Transverse colon (tissue), 4 donors: Measurements from ENCODE around the gene SNED1. TPM values are rescaled to one million over a fixed set of nuclear protein-coding genes. Genes with fewer than 3 reads are reported as not detected.

Source experiments
- DNase-seq: peaks from one replicate; pipeline ENCODE4 v3.0.0-alpha.2; 2019
- H3K27ac ChIP-seq, 4 donors: fragments of 200-600 bp; sonication (generic); 2 replicates each; pipeline ENCODE4 v1.5.1; 2016 to 2018; ENCODE audit warnings: inconsistent platforms in 4 of 4
- H3K27me3 ChIP-seq: fragments of 200-600 bp; sonication (generic); 2 replicates; pipeline ENCODE4 v1.5.1; 2017; ENCODE audit warnings: inconsistent platforms
- H3K36me3 ChIP-seq, 4 donors: fragments of 200-600 bp; sonication (generic); 2 replicates each; pipeline ENCODE4 v1.5.1; 2017 to 2019; ENCODE audit warnings: inconsistent platforms in 4 of 4
- H3K4me1 ChIP-seq, 4 donors: fragments of 200-600 bp; sonication (generic); 2 replicates each; pipeline ENCODE4 v1.5.1; 2017 to 2020; ENCODE audit warnings: inconsistent platforms in 4 of 4
- H3K4me3 ChIP-seq, 4 donors: fragments of 200-600 bp; sonication (generic); 1 replicate in 1 of 4; 2 replicates in 3 of 4; pipeline versions ENCODE4 v1.5.1 to v1.6.1; 2017 to 2019; ENCODE audit warnings: inconsistent platforms in 4 of 4
- H3K9me3 ChIP-seq, 2 donors: fragments of 200-600 bp; sonication (generic); 2 replicates each; pipeline ENCODE4 v1.5.1; 2017 to 2019; ENCODE audit warnings: inconsistent platforms in 2 of 2
- CTCF ChIP-seq, 5 experiments: fragments of 200-600 bp in 3 of 5; fragments of 450-650 bp in 2 of 5; sonication (generic) in 3 of 5; IDR thresholded peaks; 1 replicate in 2 of 5; 2 replicates in 3 of 5; pipeline ENCODE4 v1.5.1; 2016 to 2017; ENCODE audit warnings: antibody characterized with exemption in 5 of 5, inconsistent platforms in 3 of 5, mild to moderate bottlenecking in 2 of 5, moderate library complexity in 1 of 5
- EP300 ChIP-seq: sonication (generic); formaldehyde crosslinking; IDR thresholded peaks from one replicate; pipeline ENCODE4 v1.6.1; 2017; ENCODE audit warnings: antibody characterized with exemption, low read depth
- POLR2A ChIP-seq: fragments of 450-650 bp; IDR thresholded peaks from one replicate; pipeline ENCODE4 v1.6.1; 2016; ENCODE audit warnings: antibody characterized with exemption, mild to moderate bottlenecking, moderate library complexity
- POLR2AphosphoS5 ChIP-seq, 3 donors: sonication (generic); formaldehyde crosslinking; IDR thresholded peaks; one replicate each; pipeline ENCODE4 v1.6.1; 2016; ENCODE audit warnings: antibody characterized with exemption in 3 of 3
- WGBS, 2 donors: methylation state at CpG; one replicate each; pipeline ENCODE4 v1.1.5; 2018; ENCODE audit warnings: low coverage in 1 of 2; 5-methylcytosine and 5-hydroxymethylcytosine counted together
- in situ Hi-C, 4 donors: fragments of 200-750 bp; cut with MboI; loops; one replicate each; pipeline versions ENCODE4 v1.15.0 to v1.15.1; 2017; ENCODE audit warnings: low sequenced_read_pairs in 3 of 4, low pct_ligation_motif_present in 1 of 4, low pct_unique_long_range_greater_than_20kb in 1 of 4
- intact Hi-C: fragments of 100-400 bp; cut with DNase I; formaldehyde crosslinking; loops from one replicate; pipeline ENCODE4 v1.15.1; 2023; ENCODE audit warnings: low total_unique reads
- total RNA-seq, 4 donors: library from RNA; depleted of rRNA; stranded (reverse); fragments of >200 nt; gene quantifications; one replicate each; pipeline ENCODE4 v1.1.0, GENCODE V29; 2016

Gene SNED1
- total RNA-seq, 4 donors from 2014 or later = 8.2 to 65.5 (median 30.0) TPM

- peaks cover 4 to 39% (median 11%) of the 10 kb centered on the region in 4 donors for H3K4me1 ChIP-seq
- 78 to 81% methylated on average over 4 to 24 of the region's 24 CpGs for WGBS, 2 donors
- peaks cover 7% of the 10 kb centered on the region for H3K27me3 ChIP-seq
- no peak for TF ChIP-seq EP300
- no peak for TF ChIP-seq CTCF (IDR thresholded peaks at IDR 0.05)
- no peak for TF ChIP-seq POLR2A
- no peak for TF ChIP-seq POLR2AphosphoS5 (IDR thresholded peaks at IDR 0.05)
- in situ Hi-C loops = no loop called here
- H3K27ac ChIP-seq = no peak overlapping the region
- H3K9me3 ChIP-seq = no peaks in the 10 kb centered on the region
- DNase-seq = no peak
- intact Hi-C loops = no loop called here
- no peaks in the 10 kb centered on the region for H3K36me3 ChIP-seq
- H3K4me3 ChIP-seq = no peak overlapping the region
Measured at GRCh38 chr2:240995041-240996021, 3.1 kb upstream of the SNED1 start.

GRCh38 chr2:240996161-240996833 lies 2.1 kb upstream of the SNED1 start:
- peak overlapping the region in 1 of 4 donors; percentile 45 for H3K27ac ChIP-seq
- H3K36me3 ChIP-seq = no peaks in the 10 kb centered on the region
- WGBS, 2 donors = 69% methylated on average over 19 of the region's 19 CpGs; no CpG with 5 or more reads in 1 of the 2 donors
- peaks cover 4 to 39% (median 11%) of the 10 kb centered on the region in 4 donors for H3K4me1 ChIP-seq
- no peaks in the 10 kb centered on the region for H3K9me3 ChIP-seq
- peaks cover 7% of the 10 kb centered on the region for H3K27me3 ChIP-seq
- no peak overlapping the region for H3K4me3 ChIP-seq
- no peak for DNase-seq
- no peak for TF ChIP-seq EP300
- no peak for TF ChIP-seq CTCF (IDR thresholded peaks at IDR 0.05)
- TF ChIP-seq POLR2AphosphoS5 (IDR thresholded peaks at IDR 0.05) = no peak
- TF ChIP-seq POLR2A = no peak
- intact Hi-C loops = no loop called here
- in situ Hi-C loops = no loop called here

- H3K4me3 ChIP-seq = no peak overlapping the region
- peak overlapping the region; percentile 45 to 83 (median 80) for H3K27ac ChIP-seq
- H3K27me3 ChIP-seq = peaks cover 7% of the 10 kb centered on the region
- no peaks in the 10 kb centered on the region for H3K9me3 ChIP-seq
- TF ChIP-seq EP300 (no peak), POLR2A (no peak), POLR2AphosphoS5 (IDR thresholded peaks at IDR 0.05) (no peak), CTCF (IDR thresholded peaks at IDR 0.05) (no peak)
- intact Hi-C loops = no loop called here
- no peaks in the 10 kb centered on the region for H3K36me3 ChIP-seq
- in situ Hi-C loops = no loop called here
- DNase-seq = no peak
- 78% methylated on average over 13 of the region's 13 CpGs; no CpG with 5 or more reads in 1 of the 2 donors for WGBS, 2 donors
- H3K4me1 ChIP-seq = peaks cover 4 to 34% (median 11%) of the 10 kb centered on the region in 4 donors
Measured at GRCh38 chr2:240996834-240997140, 1.6 kb upstream of the SNED1 start.

GRCh38 chr2:240997141-240997855 lies 1.1 kb upstream of the SNED1 start:
- H3K9me3 ChIP-seq = no peaks in the 10 kb centered on the region
- WGBS, 2 donors = 37 to 73% methylated on average over 3 to 16 of the region's 16 CpGs
- peaks cover 0 to 29% (median 10%) of the 10 kb centered on the region in 4 donors for H3K4me1 ChIP-seq
- intact Hi-C loops = no loop called here
- H3K27ac ChIP-seq = peak overlapping the region; percentile 45 to 83 (median 80)
- peak overlapping the region in 1 of 4 donors; percentile 58 for H3K4me3 ChIP-seq
- peaks cover 7% of the 10 kb centered on the region for H3K27me3 ChIP-seq
- TF ChIP-seq CTCF (IDR thresholded peaks at IDR 0.05) = no peak
- no peak for TF ChIP-seq POLR2AphosphoS5 (IDR thresholded peaks at IDR 0.05)
- no peak for TF ChIP-seq POLR2A
- TF ChIP-seq EP300 = no peak
- in situ Hi-C loops = no loop called here
- peak; percentile 10 for DNase-seq
- no peaks in the 10 kb centered on the region for H3K36me3 ChIP-seq
